GM12801 (cell line): ENCODE measurements around the gene CTNNA3.

Source experiments
- CTCF ChIP-seq: IDR thresholded peaks from one replicate; pipeline ENCODE4 v1.5.1; 2011; ENCODE audit warnings: control low read depth; ENCODE audit not compliant: insufficient read length; ENCODE audit errors: extremely low read depth

CTNNA3 gene

GRCh38 chr10:67622511-67622910, 73.5 kb downstream of the CTNNA3 start:
- TF ChIP-seq CTCF, result no peak

GRCh38 chr10:67621834-67622233, 74.2 kb downstream of the CTNNA3 start:
- TF ChIP-seq CTCF, result no peak

- TF ChIP-seq CTCF, result no peak
Measured at GRCh38 chr10:67618116-67618515, 77.9 kb downstream of the CTNNA3 start.

- TF ChIP-seq CTCF, result no peak
Measured at GRCh38 chr10:67612577-67613537, 83.1 kb downstream of the CTNNA3 start.

GRCh38 chr10:67612176-67612575, 83.8 kb downstream of the CTNNA3 start:
- no peak for TF ChIP-seq CTCF

GRCh38 chr10:67609996-67610793, 85.8 kb downstream of the CTNNA3 start:
- TF ChIP-seq CTCF, result no peak

- TF ChIP-seq CTCF, result no peak
Measured at GRCh38 chr10:67608001-67608400, 88.0 kb downstream of the CTNNA3 start.
